ENCODE results near the gene ACSL3.

The ACSL3 gene

DNA sequence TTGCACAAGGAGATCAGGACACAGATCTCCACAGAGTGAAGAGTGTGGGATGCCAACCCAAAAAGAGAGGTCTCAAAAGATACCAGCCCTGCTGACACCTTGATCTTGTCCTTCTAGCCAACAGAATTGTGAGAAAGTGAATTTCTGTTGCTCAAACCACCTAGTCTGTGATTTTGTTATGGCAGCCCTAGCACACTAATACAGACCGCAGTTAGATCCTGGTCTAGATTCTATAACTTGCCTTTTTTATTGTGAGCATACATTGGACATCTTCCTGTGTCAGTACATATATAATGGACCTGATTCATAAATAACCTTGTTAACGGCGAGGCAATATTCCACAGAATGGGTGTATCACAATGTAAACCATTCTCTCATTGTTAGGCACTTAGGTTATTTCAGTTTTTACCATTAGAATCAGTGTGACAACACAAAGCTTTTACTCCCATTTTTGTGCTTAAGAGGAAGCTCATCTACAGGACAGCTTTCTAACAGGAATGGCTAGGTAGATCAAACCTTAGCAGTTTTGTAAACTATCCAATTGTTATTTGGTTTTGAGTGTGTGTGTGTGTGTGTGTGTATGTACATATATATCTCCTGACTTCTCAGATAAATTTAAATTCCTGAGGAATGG, 89.0 kb downstream of the ACSL3 start:
- H3K27ac ChIP-seq, result no peak overlapping the region
- TF ChIP-seq, protein P1, sequence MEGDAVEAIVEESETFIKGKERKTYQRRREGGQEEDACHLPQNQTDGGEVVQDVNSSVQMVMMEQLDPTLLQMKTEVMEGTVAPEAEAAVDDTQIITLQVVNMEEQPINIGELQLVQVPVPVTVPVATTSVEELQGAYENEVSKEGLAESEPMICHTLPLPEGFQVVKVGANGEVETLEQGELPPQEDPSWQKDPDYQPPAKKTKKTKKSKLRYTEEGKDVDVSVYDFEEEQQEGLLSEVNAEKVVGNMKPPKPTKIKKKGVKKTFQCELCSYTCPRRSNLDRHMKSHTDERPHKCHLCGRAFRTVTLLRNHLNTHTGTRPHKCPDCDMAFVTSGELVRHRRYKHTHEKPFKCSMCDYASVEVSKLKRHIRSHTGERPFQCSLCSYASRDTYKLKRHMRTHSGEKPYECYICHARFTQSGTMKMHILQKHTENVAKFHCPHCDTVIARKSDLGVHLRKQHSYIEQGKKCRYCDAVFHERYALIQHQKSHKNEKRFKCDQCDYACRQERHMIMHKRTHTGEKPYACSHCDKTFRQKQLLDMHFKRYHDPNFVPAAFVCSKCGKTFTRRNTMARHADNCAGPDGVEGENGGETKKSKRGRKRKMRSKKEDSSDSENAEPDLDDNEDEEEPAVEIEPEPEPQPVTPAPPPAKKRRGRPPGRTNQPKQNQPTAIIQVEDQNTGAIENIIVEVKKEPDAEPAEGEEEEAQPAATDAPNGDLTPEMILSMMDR (IDR thresholded peaks at IDR 0.05), result no peak
- no peak for TF ChIP-seq ZFX (IDR thresholded peaks at IDR 0.05; ENCODE audit: borderline replicate concordance)

GRCh38 chr2:222950638-222951285, 89.9 kb downstream of the ACSL3 start:
- H3K27ac ChIP-seq, result no peak overlapping the region
- TF ChIP-seq ZFX (IDR thresholded peaks at IDR 0.05; ENCODE audit: borderline replicate concordance), result no peak
- TF ChIP-seq, protein P1 (IDR thresholded peaks at IDR 0.05), result no peak

DNA sequence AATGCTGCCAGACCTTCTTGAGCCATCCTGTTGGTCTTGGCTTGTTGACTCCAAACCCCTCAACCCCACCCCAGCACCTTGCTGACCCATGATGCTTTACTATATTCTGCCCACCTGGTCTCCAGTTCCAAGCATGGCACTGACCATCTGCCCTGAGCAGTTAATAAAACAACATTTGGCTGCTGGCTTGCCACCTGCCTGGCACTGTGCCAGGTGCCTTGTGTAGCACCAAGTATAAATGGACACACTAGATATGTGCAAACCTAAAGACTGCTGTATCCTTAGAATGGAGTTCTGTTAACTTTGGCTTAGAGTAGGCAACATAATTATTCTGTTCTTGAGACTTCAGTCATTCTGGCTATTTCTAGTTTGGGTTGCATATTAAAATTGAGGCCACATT, 91.4 kb downstream of the ACSL3 start:
- TF ChIP-seq, protein P1 (IDR thresholded peaks at IDR 0.05), result no peak
- TF ChIP-seq ZFX (IDR thresholded peaks at IDR 0.05; ENCODE audit: borderline replicate concordance), result no peak
- H3K27ac ChIP-seq, result no peak overlapping the region

GRCh38 chr2:222955008-222955407, 94.2 kb downstream of the ACSL3 start:
- TF ChIP-seq ZFX (IDR thresholded peaks at IDR 0.05; ENCODE audit: borderline replicate concordance), result no peak
- TF ChIP-seq, protein P1 (IDR thresholded peaks at IDR 0.05), result no peak
- no peak overlapping the region for H3K27ac ChIP-seq

- no peak for TF ChIP-seq ZFX (IDR thresholded peaks at IDR 0.05; ENCODE audit: borderline replicate concordance)
- TF ChIP-seq, protein P1 (IDR thresholded peaks at IDR 0.05), result no peak
- no peak overlapping the region for H3K27ac ChIP-seq
Measured at GRCh38 chr2:222959358-222959757, 98.5 kb downstream of the ACSL3 start.

DNA sequence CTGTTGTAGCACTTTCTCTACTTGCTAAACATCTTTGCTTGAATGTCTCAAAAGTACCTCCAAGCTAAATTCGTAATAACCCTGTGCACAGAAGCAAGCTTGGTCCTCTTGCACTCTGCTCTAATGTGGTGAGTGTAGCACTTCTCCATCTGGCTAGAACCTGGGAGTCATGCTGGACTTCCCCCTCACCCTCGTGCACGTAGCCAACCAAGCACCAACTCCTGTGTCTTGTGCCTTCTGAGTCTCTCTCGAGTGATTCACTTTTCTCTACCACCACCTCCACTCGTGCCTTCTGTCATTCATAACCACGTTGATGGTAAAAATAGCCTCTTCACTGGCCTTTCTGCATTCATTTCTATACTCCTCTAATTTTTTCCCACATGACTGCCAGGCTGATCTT, 99.3 kb downstream of the ACSL3 start:
- TF ChIP-seq, protein P1 (IDR thresholded peaks at IDR 0.05), result no peak
- TF ChIP-seq ZFX (IDR thresholded peaks at IDR 0.05; ENCODE audit: borderline replicate concordance), result no peak
- H3K27ac ChIP-seq, result no peak overlapping the region

DNA sequence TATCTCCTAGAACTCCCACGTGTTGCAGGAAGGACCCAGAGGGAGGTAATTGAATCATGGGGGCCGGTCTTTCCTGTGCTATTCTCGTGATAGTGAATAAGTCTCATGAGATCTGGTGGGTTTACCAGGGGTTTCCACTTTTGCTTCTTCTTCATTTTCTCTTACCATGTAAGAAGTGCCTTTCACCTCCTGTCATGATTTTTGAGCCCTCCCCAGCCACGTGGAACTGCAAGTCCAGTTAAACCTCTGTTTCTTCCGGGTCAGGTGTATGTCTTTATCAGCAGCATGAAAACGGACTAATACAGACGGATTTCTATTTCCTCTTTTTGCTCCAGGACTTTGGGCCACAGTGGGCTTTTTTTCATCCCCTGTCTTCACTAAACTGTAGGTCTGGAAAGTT, 102.8 kb downstream of the ACSL3 start:
- no peak overlapping the region for H3K27ac ChIP-seq
- no peak for TF ChIP-seq ZFX (IDR thresholded peaks at IDR 0.05; ENCODE audit: borderline replicate concordance)
- TF ChIP-seq, protein P1 (IDR thresholded peaks at IDR 0.05), result no peak
